NOMO-1 (cell line): ENCODE data around the gene KCNJ11.

Source experiments
- DNase-seq, 2 experiments: peaks; one replicate each; lab custom pipeline; 2025; ENCODE audit not compliant: unreplicated experiment in 2 of 2; lab: John Stamatoyannopoulos, UW

The KCNJ11 gene

DNA sequence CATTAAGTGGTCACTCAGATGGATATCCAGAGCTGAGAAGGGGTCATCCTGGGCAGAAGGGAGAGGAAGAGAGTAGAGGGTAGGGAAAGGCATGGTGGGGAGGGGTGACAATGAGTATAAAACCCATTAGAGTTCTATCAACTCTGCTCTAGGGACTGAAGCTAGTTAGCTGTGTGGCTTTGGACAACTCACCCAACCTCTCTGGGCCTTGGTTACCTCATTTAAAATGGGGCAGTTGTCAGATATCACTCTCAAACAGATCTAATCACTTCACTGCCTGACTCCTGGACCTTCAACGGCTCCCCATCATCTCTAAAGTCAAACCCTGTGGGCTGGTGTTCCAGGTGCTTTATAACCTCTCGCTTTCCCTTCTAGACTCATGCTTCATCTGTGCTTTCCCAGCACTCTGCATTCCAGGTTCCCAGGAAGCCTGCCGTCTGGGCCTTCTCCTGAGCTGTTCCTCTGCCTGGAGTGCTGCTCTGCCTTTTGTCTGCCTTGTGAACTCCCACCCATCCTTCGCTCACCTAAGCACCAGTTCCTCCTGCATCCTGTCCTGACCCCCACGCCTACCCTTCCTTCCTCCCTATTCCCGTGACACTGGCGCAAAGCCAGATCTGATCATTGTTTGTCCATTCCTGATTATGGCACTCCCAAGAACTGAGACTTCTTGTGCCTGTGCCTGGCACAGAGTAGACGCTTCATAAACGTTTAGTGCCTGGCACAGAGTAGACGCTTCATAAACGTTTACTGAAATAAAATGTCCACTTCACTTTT lies 22.3 kb upstream of the KCNJ11 start:
- DNase-seq = no peak

DNA sequence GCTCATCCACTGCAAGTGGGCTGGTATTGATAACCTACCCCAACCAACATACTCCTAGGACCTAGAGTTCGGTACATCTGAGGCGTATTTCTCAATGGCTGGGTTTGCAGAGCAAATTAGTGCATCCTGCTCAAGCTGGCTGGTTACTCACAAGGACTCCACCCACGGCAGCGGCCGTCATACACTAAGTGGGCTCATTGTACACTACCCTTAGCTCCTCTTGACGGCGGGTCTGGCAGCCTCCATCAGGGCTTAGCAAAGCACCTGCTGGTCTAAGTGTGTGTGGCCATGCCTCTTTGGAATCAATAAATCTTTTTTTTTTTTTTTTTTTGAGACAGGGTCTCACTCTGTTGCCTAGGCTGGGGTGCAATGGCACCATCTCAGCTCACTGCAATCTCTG lies 20.2 kb upstream of the KCNJ11 start:
- no peak for DNase-seq

DNA sequence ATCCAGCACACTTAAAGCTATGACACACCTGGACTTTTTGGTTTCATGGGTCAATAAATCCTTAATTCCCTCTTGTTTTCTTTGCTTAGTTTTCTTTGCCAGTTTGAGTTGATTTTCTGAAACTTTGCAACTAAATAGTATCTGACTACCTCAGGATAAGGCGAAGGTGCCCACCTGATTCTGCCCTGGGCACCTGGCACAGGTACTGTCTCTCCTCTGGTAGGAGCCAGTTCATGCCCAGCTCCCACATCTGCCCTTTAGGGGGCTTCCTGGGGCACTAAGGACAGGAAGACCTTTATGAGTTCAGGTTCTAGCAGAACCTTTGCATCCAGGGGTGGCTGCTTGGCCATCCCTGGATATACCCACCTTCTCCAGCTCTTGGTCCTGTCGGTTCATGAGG lies 19.6 kb upstream of the KCNJ11 start:
- no peak for DNase-seq

DNA sequence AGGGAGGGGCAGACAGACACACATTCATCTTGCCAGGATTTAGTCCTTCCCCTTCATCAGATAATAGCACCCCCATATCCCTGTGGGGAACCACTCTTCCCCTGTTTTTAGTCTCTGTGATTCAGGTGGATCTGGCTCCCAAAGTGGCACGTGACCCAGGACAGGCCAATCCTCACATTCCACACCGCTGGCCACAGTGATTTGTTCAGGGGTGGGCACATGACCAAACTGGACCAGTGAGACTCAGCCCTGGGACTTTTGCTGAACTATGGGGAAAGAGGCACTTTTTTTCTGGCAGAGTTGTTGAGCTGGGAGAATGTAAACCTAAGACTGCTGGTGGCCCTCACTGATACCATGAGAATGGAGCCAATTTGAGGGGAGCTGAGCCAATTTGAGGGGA lies 19.1 kb upstream of the KCNJ11 start:
- DNase-seq = no peak

DNA sequence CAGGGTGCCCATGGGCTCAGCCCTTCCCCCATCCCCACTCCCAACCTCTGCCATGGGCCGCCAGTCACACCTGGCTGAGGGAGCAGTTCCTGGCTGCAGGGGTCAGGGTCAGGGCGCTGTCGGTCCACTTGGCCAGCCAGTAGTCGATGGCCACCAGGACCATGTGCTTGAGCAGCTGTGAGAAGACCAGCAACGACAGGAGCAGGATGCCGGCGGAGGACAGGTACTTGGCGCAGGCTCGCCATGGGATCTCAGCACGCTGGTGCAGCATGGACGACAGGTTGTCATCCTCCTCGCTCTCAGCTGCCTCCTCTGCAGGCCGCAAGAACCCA lies 18.3 kb upstream of the KCNJ11 start:
- no peak for DNase-seq

DNA sequence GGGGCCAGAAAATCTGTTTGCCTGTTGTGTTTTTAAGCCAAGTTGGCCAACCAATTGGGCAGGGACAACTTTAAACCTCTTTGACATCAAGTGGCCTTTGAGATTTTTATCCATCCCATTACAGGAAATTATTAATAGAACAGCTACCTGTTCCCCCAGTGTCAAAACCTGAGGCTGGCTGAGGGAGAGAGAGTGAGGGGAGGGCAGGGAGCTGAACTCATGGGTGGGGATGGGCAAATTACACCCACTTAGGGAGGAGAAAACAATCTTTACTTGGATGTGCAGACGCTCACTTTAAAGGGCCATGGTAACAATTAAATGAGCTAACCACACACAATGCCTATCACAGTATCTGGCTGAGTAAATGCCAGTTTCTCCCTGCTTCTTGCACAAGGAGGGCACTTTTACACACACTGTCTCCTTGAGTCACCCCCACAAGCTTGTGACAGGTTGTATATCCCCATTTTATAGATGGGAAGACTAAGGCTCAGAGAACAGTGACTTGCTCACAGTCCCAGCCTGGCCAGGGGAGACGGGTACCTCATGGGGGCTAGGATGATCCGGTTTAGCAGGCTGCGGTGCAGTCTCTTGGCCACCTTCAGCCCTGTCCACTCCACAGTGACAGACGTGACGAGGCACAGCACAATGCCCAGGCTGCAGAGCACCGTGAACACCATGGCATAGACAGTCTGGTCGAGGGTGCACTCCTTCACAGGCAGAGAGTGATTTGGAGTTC lies 17.8 kb upstream of the KCNJ11 start:
- no peak for DNase-seq

DNA sequence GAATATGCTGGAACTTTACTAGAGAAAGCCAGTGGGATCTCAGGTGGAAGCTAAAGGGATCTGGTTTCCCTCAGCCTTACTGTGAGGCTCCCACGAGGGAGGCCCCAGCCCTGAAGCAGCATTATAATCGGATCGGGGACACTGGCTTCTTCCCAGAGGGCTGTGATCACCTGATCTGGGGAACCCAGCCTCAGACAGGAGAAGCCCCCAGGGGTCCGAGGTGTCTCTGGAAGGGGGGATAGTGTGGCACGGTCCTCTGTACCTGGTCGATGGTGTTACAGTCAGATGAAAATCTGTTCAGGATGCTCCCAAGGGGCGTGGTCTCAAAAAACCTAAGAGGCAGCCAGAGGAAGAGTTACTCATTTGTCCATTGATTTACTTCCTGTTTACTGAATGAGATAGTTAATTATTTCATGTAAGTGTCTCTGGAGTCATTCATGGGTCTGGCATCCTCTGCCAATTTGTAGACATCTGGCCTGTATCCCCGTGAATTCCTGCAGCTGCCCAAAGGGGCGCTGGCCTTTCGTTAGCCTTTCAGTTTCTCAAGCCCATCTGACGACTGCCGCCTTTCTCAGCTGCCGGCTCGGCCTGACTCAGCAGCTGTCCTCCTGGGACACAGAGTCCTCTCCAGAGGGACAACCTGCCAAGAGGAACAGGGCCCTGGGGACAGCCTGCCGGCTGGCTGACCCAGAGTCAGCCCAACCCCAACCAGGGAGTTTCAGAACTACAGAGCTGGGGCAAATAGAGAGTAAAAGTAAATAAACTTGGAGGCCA lies 17.0 kb upstream of the KCNJ11 start:
- no peak for DNase-seq

DNA sequence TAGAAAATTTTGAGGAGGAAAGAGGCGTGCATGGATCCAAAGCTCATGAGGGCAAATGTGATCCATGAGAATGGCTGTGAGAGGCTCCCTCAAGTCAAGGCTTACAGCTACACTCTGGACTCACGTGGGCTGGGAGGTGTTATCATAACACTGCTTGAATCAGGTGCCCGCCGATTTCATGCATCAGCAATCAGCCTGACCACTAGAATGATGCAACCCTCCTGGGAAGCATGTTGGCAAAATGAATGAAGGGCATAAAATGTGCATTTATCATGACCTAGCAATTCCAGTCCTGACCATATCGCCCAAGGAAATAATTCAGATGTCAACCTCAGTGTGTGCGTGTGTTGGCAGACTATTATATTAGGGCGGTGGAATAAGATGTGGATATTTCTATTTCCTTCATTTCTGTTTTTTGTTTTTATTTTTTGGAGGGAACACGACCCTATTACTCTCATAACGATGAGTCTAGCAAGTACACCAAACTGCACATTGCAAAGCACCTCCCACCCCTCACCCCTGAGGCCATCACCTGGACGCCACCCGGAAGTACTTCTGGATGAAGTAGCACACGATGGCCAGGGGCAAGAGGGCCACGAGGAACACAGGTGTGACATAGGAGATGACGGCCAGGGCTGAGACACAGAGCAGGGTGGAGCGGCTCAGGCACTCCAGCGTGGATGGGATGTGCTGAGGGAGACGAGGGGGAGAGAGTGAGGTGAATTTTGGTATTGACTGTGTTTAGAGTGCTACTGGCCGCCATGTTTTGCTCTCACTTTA lies 15.7 kb upstream of the KCNJ11 start:
- DNase-seq = no peak

DNA sequence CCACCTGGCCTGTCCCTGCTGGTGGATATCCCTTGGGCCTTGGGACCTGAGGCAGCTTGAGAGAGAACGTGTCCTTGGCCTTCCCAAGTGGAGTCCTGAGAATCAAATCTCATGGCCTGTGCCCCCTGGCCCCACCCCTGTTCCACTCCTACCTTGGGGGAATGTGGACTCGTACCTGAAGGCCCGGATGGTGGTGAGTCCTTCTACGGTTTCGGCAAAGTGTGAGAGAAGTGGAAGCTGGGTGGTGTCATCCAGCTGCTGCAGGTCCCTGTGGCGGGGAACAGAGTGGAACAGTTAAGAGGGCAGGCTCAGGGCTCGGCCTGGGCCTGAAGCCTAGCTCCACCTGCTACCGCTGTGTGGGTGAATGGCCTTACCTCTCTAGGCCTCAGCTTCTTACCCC lies 14.0 kb upstream of the KCNJ11 start:
- no peak for DNase-seq

DNA sequence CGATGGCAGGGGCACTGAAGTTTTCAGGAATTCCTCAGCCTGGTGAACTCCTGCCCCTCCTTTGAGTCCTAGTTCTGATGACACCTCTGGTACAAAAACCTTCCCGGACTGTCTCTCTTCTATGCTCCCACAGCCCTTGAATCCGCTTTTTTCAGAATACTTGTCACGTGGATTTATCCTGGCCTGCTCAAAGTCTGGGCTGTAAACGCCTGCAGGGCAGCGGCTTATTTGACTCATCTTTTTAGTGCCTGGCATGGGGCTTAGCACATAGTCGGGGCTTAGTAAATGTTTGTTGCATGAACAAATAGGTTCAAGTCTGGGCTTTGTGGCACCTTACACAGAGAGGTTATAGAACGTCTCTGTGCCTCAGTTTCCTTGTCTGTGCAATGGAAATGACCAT lies 13.4 kb upstream of the KCNJ11 start:
- DNase-seq = no peak

DNA sequence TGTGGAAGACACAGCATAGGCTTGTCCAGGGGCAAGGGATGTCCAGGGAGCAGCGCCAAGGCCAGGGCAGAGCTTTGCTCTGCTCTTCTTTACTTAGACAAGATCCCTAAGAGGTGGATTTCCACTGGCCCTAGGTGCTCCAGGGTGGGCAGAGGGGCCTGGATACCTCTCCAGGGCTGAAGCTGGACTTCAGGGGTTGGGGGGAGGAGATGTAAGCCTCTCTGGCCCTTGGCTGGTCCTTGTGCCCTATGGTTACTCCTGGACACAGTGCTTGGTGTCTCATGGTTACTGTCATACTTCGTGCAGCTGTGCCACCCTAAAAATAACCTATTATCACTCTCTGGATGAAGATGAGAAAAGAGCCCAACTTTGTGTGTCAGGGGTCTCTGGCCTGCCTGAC lies 12.9 kb upstream of the KCNJ11 start:
- no peak for DNase-seq

DNA sequence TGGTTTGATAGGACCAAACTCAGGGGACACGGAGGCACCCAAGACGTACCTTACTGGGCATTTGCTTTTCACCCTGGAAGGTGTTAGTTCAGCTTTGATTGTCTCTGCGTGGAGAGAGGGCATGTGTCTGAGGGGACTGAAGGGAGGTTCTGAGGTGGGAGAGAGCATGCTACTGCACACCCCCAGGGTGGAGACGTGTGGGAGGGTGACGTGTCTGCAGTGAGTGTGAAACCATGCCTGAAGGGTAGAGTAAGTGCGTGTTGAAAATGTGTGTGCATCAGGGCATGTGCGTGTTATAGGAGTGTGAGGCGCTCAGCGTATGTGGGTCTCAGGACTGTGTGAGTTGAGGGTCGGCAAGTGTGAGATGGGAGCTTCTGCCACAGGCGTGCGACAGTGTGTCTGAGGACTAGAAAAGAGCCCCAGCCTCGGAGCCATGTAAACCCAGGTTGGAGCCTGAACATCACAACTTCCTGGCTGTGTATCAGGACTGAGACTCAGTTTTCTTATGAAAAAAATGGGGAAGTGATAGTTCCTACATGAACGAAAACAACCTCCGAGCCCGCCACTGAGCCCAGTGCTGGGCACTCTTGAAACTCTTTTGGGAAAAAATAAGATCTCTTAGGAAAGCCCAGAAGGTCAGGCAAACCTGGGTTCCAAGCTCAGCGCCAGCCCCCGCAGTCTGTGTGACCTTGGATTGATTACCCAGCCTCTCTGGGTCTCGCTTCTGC lies 11.8 kb upstream of the KCNJ11 start:
- DNase-seq = peak in 1 of 2 experiments; percentile 7

DNA sequence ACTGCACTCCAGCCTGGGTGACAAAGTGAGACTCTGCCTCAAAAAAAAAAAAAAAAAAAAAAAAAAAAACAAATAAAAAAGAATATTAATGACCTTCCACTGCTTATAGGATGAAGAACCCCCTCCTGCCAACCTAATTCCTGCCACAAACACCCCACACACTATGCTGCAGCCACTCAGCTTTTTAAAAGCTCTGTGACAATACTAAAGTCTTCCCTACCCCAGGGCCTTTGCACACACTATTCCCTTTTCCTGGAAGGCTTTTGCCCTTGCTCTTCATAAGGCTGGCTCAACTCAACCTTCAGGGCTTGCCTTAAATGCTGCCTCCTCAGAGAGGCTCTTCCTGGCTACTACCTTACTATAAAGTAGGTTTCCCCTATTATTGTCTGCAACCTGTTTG lies 10.8 kb upstream of the KCNJ11 start:
- DNase-seq = no peak

DNA sequence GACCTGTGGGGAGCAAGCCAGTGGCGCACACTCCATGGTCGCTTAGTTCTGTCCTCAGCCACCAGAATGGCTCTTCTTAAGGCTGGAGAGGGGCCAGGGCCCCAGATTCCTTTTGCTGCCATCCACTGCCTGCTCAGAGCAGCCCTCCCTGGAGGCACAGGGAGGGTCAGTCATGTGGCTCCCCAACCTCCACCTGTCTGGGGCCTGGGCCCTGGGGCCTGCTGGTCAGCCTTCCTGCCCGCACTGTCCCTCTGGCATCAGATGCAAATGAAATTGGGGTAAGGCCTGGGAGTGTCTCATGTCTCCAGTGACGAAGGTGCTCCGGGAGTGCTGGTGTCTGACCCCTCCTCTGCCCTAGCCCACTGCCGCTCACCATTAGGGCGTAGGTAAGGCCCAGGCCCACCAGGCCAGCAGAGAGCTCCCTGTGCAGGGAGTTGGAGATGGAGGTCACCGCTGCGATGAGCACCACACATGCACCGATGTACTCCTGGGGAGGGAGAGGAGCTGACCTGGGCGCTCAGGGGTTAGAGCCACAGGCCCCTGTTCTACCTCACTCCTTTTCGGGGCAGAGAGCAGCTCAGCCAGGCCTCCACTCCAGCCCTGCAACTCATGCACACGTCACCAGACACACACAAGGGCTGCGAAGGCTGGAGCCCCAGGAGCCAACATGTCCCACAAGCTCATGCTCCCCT lies 9.0 kb upstream of the KCNJ11 start:
- DNase-seq = no peak

DNA sequence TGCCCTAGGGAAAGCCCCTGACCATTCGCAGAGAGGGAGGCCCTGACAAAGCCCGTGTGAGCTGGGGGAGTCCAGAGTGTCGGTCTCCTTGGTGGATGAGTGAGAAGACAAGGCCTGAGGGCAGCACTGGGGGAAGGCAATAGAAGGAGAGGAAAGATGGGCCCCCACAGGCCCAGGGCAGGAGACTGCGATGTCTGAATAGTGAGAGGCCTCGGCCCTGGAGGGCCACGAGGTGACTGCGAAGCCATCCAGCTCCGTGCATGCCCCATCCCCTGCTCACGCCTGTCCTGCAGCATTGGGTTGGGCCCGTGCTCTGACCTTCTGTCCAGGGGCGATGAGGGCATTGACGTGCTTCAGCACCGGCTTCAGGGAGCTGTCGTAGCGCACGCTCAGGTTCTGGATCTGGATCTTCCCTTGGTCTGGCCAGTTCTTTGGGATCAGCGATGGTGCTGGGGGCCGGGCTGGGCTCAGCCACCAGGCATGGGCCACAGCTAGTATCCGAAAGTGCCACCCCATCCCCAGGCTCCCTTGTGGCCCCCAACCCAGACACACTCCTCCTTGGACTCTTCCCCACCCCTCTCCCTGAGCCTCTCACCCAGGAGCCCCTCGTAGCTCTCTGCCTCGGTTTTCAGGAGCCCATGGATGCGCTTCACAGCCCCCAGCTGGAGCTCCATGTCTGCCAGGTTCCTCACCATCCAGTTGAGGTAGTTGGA lies 8.3 kb upstream of the KCNJ11 start:
- DNase-seq = no peak

DNA sequence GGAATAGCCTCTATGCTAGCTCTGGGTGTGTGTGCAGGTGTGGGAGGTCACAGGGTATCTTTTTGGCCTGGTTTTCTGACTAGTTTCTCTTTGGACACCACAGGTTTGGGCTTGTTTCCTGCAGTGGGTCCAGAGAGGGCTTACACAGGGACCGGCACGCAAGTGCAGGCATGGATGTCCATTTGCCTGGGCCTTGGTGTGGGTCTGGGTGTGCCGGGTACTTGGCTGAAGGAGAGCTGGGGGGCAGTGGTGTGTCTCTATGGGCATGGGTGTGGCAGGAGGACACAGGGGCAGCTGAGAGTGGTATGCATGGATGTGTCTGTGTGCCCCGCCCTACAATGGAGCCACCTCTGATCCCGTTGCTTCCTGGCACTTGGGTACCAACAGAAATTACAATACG lies 7.5 kb upstream of the KCNJ11 start:
- DNase-seq = no peak

DNA sequence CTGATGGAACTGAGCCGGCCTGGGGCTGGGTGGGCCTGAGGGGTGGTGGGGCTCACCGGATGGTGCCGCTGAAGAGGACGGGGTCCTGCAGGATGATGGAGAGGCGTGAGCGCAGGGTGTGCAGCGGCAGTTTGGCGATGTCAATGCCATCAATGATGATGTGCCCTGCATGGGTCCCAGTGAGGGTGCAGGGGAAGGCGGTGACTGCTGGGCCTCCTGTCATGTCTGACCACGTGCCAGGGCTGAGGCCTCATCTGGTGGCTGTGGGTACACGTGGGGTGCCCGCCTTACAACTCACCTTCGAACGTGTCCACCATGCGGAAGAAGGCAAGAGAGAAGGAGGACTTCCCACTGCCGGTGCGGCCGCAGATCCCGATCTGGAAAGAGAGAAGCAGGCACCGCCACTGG lies 7.1 kb upstream of the KCNJ11 start:
- DNase-seq = peak in 1 of 2 experiments; percentile 16

DNA sequence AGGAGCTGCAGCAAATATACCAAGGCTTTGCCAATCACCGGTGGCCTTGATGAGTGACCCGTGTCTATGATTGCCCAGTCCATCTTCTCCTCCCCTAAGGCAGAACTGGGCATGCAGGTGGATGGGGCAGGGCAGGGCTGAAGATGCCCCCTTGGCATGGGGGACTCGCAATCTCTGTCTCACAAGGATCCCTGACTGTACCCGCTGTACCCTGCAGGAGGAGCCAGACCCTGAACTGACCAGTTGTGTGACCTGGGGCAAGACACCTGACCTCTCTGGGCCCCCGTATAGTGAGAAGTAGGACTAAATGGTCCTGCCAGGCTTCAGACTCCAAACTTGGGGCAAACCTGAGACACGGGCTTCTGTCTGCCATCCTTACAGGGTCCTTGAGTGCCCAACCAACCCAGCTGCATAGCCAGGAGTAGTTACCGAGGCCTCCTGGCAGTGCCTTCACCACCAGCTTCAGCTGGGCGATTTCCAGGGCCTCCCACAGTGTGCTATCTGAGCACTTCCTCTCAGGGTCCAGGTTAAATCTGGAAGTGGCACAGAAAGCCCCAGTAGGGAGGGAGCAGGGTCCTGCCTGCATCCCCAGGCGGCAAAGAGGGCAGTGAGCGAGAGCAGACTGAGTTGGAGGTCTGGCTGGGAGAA lies 6.4 kb upstream of the KCNJ11 start:
- no peak for DNase-seq

DNA sequence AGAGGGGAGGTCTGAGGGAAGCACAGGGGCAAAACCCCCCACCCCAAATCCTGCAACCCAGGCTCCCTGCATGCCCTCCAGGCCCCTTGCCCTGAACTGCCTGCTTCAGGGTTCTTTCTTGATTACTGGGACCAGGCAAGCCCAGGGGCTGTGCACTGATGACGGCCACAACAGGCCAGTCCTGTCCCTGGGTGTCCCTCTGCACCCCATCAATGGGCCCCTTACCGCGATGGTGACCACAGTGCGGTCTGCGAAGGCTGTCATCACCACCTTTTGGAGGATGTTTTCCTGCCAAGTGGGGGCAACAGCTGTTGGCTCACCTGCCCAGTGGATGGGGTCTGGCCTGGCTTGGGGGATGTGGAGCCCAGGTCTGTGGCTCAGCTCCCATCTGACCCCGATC lies 5.0 kb upstream of the KCNJ11 start:
- no peak for DNase-seq
